Globus pallidus (tissue), 1 donor: Measurements from ENCODE around the gene TUSC1.
"Not testable (repeated sequence)": the region's sequence is repeated elsewhere in the genome, so short reads cannot be mapped to it uniquely, and the experiment has no call there.

Source experiments
- DNase-seq: peaks from one replicate; pipeline ENCODE4 v3.0.0-alpha.2; 2015; ENCODE audit warnings: low spot score

TUSC1 gene

DNA sequence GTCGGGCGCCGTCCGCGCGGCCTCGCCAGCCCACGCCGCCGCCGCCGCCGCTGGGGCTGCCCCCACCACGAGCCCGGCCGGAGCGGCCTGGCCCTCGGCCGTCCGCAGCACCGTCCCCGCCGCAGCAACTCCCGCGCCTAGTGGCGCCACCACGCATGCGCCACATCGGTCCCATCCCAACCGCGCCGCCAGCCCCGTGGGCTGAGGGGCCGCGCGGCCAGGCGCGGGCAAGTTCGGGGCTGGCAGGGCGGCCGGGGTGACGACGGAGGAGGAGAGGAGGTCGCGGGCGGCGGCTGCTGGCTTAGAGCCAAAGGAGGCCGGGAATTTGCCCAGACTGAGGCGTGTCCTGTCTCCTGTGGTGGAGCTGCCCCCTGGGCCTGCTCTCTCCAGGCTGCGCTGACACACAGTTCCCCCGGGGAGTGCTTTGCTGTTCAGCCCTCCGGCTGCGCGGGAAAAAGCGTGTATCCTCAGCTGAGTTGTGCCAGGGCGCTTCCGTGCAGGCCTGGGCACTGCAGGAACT, at the start of gene TUSC1:
Gene TUSC1, minus strand, starts transcription at position 298 of the 520 bp plus-strand sequence. Its CDS starts 132 bp downstream, at position 166.
- DNase-seq, result peak; percentile 85

DNA sequence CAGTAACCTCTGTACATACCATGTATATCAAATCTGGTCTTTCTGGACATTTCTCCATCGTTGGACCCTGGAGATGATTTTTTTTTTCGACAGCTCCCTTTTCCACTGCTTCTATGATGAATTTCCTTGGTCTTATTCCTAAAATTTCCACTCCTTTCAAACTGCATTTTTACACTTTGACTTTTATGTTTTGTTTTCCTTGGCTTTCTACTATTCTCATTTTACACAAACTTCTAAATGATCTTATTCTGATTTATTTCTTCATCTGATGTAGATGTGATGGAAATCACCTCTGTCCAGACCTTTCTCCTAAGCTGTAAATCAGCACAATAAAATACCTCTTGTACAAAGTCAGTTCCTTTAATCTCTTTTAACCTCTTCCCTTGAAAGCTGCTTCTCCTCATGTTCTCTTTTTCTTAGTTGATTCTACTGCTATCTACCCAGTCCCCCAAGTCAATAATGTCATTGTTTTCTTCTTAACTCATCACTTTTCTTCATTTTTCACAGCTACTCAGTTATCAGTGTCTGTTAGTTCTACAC, 48.7 kb upstream of the TUSC1 start:
- DNase-seq, result no peak

DNA sequence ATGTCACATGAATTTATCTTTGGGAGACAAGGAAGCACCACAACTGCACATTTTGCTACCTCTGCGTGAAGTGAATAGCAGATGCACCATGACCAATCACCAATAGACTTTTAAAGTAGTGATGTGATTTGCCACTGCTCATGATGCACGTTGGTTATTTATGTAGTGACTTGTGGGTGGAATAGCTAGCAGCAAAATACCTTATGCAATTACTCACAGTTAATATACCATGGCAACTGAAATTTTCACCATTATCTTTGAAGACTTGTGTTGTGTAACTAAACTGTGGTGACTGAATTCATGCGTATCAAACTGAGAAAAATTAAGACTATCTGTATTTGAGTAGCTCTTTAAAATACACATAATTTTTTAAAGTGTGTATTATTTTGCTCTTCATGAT, 46.2 kb upstream of the TUSC1 start:
- no peak for DNase-seq

DNA sequence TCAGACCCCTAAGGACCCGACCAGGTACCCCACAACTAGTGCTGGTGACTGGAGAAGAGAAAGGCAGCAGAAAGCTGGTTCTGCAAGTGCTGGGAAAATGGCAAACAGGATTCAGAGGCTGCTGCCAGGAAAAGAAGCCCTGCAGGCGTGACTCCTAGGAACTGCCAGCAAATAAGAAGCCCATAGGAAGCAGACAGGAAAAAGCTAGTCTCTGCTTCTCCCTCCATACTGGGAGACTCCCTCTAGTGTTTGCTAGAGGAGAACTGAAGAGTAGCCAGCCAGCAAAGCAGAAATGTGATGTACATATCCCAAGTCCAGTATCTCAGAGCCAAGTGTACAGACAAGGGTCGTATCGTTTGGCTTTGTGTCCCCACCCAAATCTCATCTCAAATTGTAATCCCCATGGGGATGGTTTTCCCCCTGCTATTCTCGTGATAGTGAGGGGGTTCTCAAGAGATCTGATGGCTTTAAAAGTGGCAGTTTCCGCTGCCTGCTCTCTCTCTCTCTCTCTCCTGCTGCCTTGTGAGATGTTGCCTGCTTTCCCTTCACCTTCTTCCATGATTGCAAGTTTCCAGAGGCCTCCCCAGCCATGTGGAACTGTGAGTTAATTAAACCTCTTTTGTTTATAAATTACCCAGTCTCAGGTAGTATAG, 38.1 kb upstream of the TUSC1 start:
- DNase-seq, result peak; percentile 64

DNA sequence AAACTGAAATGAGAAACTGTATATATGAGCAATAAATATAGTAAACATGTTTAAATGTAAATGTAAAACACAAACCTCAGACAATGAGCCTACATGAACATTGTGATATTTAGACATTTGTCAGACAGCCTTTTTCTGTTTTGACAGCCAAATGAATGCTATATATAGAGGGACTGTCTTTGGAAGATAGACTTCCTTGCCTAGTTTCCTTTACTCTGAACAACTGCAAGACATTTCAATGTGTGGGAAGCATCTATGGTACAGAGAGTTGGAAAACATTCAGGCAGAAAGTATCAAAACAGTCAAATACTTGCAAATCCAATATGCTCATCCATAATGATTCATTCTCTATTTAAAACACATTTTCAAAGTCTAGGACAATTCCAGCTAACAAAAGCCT, 31.7 kb upstream of the TUSC1 start:
- DNase-seq, result no peak

DNA sequence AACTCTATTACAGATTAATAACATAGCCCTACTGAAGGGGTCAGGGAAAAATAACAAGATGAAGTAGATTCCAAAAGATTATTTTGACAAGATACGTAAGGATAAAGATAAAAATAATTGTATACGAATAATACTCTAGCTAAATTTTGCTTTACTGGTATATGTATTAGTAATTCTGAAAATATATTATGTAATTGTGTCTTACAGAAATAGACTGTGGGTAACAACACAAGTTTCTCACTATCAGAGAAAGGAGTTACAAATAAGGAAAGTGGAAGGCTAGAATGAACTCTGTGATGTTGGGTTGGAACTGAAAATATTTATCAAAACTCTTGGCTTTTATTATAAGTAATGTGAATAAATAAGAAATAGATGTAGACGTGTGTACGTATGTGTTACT, 26.6 kb upstream of the TUSC1 start:
- DNase-seq, result no peak

DNA sequence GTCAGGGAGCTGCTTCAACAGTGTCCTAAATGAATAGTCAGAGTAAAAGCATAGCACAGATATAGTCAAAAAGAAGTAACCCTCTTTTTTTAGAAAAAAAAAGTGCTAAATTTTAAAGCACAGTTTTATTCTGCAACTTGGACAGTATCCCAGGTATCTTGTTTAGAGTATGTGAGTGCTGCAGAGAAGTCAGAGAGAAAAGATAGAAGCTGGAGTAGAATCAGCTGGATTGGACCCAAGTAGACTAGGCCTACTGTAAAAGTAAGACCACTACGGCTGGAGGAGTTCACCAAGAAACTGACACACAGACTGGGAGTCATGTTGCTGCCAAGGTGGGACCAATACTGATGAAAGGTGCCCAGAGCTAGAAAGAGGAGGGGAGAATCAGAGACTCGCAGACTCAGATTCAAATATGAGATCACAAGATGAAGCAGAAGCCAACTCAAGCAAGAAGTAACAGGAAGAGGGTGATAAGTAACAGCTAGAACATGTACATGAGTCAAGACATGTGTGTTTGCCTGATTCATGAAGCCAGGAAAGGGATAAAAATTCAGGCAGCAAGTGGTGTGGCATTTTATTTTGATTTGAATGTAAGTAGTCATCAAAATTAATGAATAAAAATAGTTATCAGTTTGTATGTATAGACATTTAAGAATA, 25.6 kb upstream of the TUSC1 start:
- DNase-seq, result no peak

- DNase-seq, result no peak
Measured at GRCh38 chr9:25702536-25702935, 24.3 kb upstream of the TUSC1 start.

- DNase-seq, result not testable (repeated sequence)
Measured at GRCh38 chr9:25700899-25701298, 22.7 kb upstream of the TUSC1 start.

GRCh38 chr9:25700430-25700829, 22.2 kb upstream of the TUSC1 start:
- no peak for DNase-seq

- DNase-seq, result no peak
Measured at GRCh38 chr9:25691786-25692185, 13.5 kb upstream of the TUSC1 start.

- DNase-seq, result no peak
Measured at GRCh38 chr9:25684321-25684720, 6.1 kb upstream of the TUSC1 start.

GRCh38 chr9:25681266-25681665, 3.0 kb upstream of the TUSC1 start:
- DNase-seq, result no peak

DNA sequence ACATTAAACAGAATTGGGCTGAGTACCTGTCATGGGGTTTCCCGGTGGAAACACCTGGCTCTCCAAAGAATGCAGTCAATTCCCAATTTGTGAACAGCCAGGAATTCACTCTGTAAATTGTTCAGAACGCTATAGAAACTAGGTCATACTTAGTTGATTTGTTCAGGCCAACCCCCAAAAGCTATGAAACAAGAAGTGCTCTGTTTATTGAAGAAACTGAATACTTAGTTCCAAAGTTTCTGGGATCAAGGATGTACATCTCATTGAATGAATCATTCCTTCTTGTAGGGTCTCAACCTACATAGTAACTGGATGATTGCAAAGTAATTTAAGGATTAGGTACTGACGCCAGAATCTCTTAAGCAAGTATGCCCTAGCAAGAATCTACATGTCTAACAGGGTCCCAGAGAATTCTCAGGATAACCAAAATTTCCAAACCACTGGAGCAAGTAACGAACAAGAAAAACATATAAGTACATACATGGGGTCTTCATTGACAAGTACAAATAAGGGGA, 659 bp upstream of the TUSC1 start:
- DNase-seq, result peak; percentile 7

DNA sequence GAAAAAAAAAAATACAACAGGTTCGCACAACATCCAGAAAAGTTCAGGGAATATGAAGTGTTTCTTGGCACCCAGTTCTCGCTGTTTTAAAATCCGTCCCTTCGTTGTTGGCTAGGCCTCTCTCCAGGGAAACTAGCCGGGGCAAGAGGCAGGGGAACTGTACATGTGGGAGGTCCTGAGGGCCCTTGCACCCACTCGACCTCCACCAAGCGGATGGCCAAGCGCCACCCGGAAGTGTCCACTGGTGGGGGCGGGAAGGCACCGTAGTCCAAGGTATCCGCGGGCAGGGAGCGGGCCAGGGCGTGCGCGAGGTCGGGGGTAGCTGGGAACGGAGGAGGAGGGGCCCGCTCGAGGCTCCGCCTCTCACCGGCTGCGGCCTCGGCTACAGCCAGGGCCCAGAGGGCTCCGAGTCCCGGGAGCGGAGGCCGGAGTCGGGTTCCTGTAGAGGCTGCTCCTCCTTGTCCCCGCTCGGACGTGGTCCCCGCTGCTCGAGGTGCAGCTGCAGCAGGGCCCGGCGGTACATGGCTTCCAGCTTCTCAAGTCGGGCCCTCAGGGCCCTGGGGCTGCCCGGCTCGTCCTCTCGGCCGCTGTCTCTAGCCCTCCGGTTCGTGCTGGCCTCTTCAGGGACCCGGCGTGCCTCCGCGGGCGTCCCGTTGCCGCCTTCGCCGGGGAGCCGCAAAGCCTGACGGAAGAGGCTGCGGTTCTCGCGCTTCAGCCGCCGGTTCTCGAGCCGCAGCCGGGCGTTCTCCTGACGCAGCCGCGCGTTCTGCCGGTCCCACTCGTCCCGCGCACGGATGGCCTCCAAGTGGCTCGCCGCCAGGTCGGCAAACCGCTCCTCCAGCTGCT, 720 bp downstream of the TUSC1 start:
- peak; percentile 81 for DNase-seq

GRCh38 chr9:25675858-25676257, 2.4 kb downstream of the TUSC1 start:
- not testable (repeated sequence) for DNase-seq

DNA sequence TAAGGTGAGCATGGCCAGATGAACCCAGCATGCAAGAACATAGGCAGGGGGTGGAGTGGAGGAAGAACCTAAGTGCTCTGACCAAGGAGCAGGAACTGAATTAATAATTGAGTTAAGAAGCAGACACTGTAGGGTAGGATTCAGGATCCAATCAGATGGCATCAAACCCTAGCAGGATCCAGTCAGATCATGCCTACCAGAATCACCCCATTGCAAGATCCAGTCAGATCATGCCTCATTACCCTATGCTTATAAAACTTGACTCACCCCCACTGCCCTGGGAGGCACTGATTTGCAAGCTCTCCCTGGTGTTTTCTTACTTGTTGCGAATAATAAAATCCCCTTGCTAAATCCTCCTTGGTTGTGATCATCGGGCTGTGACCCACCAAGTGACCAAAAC, 19.7 kb downstream of the TUSC1 start:
- no peak for DNase-seq

GRCh38 chr9:25654417-25654816, 23.8 kb downstream of the TUSC1 start:
- no peak for DNase-seq

- DNase-seq, result no peak
Measured at GRCh38 chr9:25648116-25648515, 30.1 kb downstream of the TUSC1 start.

GRCh38 chr9:25636026-25636425, 42.2 kb downstream of the TUSC1 start:
- no peak for DNase-seq

- DNase-seq, result no peak
Measured at GRCh38 chr9:25629231-25629630, 49.0 kb downstream of the TUSC1 start.
